Hepatic stellate cell (primary cell): Measurements from ENCODE around the gene MRM2.
A peak's percentile ranks its signal among the peaks of the same experiment; 100 is the strongest.

ENCODE experiments used
- DNase-seq: peaks from one replicate; pipeline ENCODE4 v3.0.0; 2011; ENCODE audit warnings: low spot score

MRM2 gene

DNA sequence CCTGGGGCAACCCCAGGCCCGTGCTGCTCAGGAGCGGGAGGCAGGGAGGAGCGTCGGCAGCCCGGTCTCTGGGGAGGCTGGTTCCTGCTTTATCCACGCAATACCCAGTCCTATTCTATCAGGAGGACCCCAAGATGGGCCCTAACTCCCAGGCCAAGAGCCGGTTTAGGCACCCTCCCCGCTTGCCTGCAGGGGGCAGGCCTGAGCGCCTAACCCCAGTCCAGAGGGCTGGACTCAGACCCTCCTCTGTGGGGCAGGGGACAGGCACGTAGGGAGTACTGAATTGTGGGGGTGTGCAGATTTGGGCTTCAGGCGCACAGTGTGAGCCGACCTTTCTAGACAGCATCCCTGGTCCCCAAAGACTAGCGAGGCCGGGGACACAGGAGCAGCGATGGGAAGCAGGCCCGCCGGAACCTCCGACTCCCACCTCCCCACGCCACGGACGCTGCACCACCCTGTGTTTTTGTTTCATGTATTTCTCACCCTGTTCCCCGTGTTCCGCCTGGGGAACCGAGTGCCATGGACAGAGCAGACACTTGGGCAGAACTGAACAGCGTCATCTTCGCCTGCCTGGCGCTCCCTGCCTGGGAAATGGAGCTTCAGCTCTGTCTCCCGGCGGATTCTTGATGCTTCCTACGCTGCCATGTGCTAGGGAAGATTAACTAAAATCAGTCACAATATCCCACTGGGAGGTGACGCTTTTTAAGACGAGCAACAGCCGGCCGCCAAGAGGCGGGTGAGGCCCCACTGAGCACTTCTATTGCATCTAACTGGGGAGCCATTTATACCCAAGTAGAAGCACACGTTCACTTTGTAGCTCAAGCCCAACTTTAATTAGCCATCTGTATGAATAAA is 5.4 kb upstream of the MRM2 start:
- peak; percentile 54 for DNase-seq

DNA sequence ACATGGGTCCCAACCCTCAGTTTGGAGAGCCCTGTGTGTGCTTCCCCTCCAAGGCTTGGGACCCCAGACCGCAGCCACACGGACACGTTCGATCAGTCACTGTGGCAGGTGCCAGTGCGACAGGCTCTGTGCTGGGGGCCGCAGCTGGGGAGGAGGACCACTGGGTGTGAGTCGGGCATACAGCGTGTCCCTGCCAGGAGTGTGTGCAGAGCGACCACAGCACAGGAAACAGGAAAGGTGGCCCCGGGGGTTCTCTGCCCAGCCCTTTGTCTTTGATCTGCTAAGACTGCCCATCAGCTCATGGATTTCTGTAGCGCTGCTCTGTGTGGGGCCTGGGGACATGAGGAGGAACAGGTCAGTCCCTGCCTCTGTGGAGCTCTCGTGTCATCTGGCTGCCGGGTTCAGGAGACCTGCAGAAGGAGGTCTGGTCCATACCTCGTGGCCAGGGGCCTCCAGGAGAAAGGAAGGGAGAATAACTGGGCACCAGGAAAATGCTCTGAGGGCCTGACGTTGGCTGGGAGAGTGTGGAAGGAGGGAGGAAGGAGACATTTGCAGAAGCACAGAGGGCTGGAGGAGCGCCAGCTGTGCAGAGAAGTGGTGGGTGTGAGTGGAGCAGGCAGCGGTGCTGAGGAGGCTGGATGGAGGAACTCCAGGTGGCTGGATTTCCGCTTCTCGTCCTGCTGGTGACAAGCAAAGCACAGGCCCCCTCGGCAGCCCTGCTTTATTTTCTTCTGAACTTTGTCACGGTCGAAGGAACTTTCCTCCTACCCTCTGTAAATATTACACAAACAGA is 4.1 kb upstream of the MRM2 start:
- DNase-seq: no peak

DNA sequence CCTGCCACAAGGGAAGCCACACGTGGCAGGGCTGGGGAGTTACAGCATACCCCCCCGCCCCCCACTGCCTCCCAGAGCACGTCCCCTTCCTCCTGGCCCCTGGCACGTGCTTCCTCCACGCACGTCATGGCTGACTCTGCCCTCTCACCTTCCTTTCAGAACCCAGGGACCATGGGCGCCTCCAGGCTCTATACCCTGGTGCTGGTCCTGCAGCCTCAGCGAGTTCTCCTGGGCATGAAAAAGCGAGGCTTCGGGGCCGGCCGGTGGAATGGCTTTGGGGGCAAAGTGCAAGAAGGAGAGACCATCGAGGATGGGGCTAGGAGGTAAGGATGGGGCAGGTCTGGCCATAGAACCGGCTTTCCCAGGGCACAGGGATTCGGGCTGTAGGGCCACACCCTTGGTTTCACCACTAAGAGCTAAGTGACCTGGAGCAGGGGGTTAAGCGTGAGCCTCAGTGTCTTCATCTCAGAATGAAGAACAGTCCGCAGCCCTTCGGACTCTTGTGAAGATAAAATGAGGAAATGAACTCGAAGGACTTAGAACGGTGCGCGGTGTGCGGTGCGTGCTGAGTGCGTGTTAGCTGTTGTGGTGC is 2.5 kb upstream of the MRM2 start:
- DNase-seq: no peak

DNA sequence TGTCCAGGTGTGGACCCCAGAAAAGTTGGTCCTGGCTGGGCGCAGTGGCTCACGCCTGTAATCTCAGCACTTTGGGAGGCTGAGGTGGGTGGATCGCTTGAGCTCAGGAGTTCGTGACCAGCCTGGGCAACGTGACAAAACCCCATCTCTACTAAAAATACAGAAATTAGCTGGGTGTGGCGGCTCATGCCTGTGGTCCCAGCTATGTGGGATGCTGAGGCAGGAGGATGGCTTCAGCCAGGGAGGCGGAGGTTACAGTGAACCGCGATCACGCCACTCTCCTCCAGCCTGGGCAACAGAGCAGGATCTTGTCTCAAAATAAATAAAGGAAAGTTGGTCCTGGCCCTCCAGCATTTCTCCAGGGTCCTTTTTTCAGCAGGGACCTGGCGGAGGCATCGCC is 1.5 kb upstream of the MRM2 start:
- DNase-seq: no peak

DNA sequence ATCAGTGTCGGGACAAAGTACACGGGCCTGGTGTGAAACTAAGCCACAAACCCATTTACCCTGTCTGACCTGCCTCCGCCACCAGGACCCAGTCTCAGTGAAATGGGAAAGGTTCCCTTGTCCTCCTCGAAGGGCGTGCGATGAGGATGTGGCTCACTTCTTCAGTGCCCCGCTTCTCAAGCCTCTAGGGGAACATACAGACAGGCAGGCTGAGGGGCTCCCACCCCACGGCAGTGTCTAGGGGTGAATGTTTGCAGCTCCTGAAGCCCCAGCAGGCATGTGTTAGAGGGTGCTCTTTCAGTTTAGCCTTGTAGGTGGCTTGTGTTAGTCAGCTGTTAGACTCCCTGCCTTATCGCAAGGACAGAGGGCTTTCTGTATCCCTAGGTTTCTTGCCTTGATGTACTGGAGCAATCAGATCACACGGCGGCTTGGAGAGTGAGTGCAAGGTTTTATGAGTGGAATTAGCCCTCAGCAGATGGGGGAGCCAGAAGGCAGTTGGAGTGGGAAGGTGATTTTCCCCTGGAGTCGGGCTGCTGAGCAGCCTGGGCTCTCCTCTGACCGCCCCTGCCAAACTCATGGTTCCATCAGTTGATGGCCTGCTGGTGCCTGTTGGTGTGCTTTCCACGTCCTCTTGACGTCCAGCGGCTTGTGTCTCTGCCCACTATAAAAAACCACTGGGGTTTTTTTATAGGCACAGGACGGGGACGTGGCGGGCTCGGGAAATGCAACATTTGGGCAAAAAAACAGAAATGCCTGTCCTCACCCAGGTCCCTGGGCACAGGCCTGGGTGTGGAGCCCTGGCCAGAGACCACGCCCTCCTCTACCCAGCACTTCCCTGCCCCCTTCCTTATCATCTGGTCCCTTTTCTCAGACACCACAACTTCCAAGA is 780 bp upstream of the MRM2 start:
- peak; percentile 51 for DNase-seq

DNA sequence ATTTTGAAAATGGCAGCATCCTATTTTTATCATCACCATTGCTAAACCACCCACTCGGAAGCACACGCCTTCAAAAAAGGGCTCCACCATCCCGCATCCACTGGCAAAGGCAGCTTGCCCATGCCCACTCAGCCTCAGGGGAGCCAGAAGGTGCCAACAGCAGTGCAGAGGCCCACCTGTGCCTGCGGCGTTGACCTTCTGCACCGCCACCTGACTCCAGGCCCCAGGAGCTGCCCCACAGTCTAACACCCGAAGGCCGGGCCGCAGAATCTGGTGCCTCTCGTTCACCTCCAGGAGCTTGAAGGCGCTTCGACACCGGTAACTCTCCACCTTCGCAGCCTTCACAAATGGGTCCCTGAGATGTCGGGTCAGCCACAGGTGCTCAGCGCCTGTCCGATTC is 2.8 kb downstream of the MRM2 start:
- no peak for DNase-seq

DNA sequence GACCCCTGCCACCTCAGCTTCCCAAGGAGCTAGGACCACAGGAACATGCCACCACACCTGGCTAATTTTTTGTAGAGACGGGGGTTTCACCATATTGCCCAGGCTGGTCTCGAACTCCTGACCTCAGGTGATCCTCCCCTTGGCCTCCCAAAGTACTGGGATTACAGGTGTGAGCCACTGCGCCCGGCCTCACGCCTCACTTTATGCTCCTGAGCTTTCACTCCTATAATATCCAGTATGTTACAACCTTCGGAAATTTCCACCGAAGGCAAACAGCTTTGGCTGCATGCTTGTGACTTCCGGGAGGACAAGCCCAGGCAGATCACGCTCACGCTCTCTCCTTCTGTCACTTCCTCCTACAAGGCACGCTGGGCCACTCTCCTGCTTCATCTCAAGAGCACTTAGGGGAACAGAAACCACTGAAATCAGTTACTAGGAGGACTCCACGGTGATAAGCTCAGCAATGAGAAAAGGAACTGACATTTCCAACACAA is 4.8 kb downstream of the MRM2 start:
- no peak for DNase-seq

DNA sequence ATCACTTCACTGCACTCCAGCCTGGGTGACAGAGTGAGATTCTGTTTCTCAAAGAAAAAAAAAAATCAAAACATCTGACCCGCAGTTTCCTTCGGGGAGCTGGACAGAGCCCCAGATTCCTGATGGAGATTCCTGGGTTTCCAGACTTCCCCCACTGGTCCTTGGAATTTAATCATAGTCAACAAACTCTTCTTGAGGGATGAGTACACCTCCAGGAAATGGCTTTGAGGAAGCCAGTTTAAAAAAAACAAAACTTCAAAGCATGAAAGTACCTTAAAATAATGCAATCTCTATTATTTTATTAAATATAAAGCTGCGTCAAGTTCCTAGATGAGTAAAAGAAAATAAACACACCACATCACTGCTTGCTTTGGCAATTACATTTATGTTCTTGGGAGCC is 8.1 kb downstream of the MRM2 start:
- no peak for DNase-seq

DNA sequence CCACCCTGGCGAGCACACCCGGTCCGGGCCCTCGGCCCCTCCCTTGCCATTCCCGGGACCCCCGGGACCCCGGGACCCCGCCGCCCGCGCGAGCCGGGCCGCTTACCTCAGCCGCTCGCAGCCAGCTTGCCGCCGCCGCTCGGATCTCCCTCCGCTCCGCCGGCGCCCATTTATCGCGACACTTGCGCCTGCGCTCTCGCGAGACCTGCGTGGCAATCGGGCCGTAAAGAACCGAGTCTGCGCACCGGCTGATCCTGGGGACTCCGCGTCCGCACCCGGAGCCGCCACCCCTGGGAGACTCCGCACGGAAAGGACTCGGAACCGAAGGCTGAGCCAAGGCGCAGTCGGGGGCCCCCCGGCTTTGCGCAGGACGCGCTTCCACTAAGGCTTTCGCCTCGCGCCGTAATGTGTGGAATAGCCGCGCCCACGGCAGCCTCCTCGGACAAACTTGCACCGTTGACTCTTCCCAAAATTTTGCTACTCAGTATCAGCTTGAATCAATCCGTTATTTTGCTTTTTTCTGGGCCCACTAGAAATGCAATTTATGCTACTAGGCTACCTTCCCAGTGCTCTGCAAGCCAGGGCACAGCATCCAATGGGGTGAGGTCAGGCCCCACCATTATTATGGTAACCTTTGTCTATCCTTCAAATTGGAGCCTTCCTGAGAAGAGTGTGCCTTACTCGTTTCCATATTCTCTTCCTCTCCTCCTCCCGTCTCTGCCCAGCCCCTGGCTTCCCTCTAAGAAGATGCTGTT is 9.1 kb downstream of the MRM2 start, which contains the start of gene MAD1L1:
MAD1L1 (minus strand) TSS at position 180 of the 755 bp plus-strand sequence. CDS start 2,812 bp downstream, outside the sequence.
- DNase-seq: peak; percentile 96

DNA sequence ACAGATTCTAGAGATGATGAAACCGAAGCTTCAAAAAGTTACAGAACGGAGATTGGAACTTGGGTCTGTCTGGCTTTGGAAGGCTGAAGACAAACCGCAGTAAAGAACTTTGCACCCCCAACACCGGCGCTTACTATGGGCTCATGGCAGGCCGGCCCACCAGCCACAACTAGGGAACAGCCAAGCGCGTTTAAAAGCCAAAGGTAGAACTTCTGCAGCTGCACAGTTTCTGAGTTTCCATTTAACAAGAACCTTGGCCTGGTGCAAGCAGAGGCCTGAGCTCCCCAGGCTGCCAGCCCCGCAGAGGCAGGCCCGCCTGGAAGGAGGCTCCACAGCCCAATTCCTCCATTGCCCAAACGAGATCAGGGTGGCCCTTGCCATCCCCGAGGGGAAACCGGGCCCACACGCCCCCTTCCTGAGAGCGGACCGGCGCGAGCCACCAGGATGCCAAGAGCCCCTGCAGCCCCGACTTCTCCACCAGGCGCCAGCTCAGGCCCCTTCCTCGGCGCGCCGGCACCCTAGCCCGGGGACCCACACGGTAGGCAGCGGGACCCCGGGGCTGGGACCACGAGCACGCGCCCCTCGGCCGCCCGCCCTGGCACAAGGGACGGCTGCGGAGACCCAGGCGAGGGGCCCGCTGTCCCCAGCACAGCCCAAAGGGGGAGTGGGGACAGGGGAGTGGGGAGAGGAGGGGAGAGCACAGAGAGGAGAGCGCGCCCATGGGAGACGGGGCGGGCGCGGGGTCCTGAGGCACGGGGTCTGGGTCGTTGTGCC is 9.8 kb downstream of the MRM2 start:
- peak; percentile 51 for DNase-seq

DNA sequence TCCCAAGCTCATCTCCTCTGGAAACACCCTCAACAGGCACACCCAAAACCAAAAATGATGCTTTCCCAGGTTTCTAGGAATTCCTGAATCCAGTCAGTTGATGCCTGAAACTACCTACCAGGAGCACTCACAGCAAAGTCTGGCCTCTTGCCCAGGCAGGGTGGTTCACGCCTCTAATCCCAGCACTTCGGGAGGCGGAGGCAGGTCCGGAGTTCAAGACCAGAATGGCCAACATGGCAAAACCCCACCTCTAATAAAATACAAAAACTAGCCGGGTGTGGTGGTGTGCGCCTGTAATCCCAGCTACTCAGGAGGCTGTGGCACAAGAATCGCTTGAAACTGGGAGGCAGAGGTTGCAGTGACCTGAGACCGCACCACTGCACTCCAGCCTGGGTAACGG is 11.1 kb downstream of the MRM2 start:
- DNase-seq: no peak

DNA sequence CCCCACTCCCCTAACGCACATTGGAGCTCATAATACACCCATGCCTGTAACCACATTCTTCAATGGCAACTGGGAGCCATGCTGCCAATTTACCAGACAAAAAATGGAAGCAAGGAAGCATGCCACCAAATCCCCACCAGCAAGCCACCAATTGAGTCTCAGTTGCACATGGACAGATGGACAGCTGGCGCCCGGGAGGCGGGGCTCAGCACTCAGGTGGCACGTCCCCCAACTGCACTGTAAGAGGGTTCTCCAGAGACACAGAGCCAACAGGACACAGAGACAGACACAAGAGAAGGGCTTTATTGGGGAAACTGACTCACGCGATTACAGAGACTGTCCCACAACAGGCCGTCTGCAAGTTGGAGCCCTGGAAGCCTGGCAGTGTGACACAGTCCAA is 11.8 kb downstream of the MRM2 start:
- DNase-seq: no peak

DNA sequence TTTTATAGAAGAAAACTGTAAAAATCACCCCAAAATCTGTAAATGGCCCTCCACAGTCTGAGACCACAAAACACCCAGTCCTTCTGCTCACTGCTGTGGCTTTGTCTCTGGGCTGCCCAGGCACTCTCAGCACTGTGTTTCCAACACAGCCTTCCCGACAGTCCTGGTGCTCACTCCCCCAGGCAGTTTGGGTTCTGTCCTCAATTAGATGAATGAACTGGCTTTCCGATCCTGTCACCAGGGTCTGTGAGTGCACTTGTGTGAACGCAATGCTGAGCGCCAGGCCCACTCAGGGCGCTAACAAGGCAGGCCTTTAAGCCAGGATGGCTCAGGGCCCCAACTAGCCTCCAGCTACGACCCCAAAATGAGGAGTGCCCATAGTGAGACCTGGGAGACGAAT is 12.5 kb downstream of the MRM2 start:
- DNase-seq: no peak

DNA sequence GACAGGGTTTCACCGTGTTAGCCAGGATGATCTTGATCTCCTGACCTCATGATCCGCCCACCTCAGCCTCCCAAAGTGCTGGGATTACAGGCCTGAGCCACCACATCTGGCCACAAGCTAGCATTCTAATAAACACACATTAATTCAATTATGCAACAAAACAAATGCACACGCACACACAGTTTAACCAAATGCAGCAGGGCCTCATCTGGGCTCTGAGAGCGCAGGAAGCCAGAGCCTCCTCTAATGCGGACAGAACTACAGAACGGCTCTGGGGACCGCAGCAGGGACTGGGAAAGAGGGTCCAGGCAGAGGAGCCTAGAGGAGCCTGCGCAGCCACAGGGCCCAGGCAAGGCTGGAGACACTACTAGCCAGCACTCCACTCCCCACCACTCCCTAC is 13.1 kb downstream of the MRM2 start:
- no peak for DNase-seq

DNA sequence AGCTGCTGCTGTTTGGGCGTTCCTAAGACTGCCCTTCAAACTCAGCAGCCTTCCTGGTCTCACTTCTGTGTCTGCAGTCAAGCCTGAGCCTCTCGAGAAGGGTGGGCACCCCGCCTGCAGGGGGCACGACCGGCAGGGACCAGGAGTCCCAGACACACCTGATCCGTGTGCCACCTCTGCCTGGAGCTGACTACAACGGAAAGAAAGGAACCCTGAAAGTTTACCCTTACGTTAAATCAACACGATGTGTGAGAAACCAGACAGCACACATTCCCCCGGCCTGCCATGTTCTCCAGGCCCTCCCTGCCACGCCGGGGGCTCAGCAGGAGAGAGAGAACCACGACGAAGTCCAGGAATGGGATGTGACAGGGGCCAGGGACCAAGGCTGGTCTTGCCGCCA is 14.3 kb downstream of the MRM2 start:
- no peak for DNase-seq

DNA sequence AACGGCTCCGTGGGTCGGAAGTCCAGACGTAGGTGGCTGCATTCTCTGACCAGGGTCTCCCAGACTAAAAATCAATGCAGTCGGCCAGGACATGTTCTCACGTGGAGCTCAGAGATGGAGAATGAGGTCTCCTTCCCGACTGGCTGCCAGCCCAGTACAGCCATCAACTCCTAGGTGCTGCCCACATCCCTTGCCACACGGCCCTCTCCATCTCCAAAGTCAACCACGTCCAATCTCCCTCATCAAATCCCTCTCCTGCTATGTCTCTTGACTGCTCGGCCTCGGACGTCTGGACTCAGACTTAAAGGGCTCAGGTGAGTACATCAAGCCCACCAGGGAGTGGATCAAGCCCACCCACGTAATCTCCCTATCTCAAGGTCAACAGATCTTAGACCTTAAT is 16.2 kb downstream of the MRM2 start:
- no peak for DNase-seq

DNA sequence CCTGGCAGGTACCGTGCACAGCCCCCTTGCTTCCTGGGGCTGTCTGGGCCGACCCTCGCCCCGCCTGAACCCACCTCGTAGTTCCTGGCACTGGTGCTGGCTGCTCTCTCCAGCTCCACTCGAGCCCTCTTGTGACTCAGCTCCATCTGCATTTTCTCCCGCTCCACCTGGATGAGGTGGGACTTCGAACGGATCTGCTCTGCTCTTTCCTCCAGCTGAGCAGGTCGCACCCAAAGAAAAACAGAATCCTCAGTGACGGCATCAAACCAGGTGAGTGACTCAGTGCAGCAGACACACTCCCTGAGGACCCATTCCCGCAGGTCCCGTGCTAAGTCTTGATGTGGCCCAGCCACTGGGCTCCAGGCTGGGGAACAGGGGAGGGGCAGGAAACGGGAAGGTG is 16.7 kb downstream of the MRM2 start:
- no peak for DNase-seq

DNA sequence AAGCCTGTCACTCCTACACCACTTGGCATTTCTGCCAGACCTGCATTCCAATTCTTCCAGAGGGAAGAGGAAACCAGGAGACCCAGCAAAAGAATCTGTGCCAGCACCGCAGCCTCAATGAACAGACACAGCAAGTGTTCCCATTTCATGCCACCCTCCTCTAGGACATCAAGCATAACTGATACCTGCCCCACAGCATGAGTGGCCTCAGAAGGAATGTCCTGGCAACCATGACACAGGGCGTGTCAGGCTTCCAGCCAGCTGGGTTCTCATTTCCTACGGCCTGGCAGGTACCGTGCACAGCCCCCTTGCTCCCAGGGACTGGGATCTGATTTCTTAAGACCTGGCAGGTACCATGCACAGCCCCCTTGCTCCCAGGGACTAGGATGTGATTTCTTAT is 17.1 kb downstream of the MRM2 start:
- DNase-seq: no peak

DNA sequence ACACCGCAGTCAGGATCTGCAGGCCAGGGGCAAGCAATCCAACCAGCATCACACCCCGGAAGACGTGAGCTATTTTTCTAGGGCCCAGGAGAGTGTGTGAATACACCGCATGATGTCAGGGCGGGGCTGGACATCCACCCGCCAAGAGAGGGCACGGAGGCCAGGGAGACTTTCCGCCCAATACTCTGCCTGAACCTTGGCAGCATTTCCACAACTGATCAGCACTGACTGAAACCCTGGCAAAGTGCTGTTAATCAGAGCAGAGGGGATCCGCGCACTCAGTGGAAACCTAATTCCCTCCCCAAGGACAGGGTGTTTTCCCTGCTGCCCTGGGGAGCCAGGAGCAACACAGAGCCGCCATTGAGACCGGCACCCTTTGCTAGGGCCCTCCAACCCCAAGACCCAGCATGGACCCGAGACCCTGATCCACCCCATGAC is 17.5 kb downstream of the MRM2 start:
- no peak for DNase-seq

DNA sequence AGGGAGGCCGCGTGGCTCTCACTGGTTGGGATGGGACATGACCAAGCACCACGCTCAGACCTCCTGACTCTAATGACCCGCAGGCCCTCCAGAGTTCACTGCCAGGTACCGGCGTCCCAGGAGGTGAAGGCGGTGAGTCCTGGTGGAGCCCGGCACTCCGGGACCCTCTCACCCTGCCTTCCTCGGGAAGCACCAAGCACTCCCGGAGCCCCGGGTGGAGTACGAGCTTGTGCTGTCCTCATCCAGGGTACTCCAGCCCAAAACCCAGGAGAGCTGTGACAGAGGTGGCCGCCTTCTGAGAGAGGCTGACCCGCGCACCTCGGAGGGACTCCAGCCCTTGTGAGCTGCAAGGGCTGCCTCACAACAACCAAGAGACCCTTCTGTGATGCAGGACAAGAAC is 18.7 kb downstream of the MRM2 start:
- no peak for DNase-seq
